Ascending aorta (tissue), 2 donors: ENCODE measurements around the gene XPR1. TPM values are rescaled to one million over a fixed set of nuclear protein-coding genes. Genes with fewer than 3 reads are reported as not detected.

ENCODE experiments used
- DNase-seq, 2 donors: peaks; one replicate each; pipeline ENCODE4 v3.0.0-alpha.2; 2019; ENCODE audit warnings: low spot score in 2 of 2
- H3K27ac ChIP-seq, 2 donors: fragments of 200-600 bp; sonication (generic); one replicate each; pipeline ENCODE4 v1.5.1; 2016 to 2017; ENCODE audit warnings: mild to moderate bottlenecking in 1 of 2
- H3K27me3 ChIP-seq: fragments of 200-600 bp; sonication (generic); one replicate; pipeline ENCODE4 v1.5.1; 2017
- H3K36me3 ChIP-seq, 2 donors: fragments of 200-600 bp; sonication (generic); one replicate each; pipeline ENCODE4 v1.5.1; 2016
- H3K4me1 ChIP-seq, 2 donors: fragments of 200-600 bp; sonication (generic); one replicate each; pipeline ENCODE4 v1.5.1; 2016 to 2017; ENCODE audit warnings: mild to moderate bottlenecking in 1 of 2
- H3K4me3 ChIP-seq, 2 donors: fragments of 200-600 bp; sonication (generic); one replicate each; pipeline ENCODE4 v1.5.1; 2016 to 2017; ENCODE audit warnings: mild to moderate bottlenecking in 1 of 2
- H3K9me3 ChIP-seq, 2 donors: fragments of 200-600 bp; sonication (generic); one replicate each; pipeline ENCODE4 v1.5.1; 2016
- intact Hi-C: fragments of 100-400 bp; cut with DNase I; formaldehyde crosslinking; loops from one replicate; pipeline ENCODE4 v1.15.1; 2023
- total RNA-seq: library from RNA; depleted of rRNA; stranded (reverse); fragments of >200 nt; gene quantifications from one replicate; pipeline ENCODE4 v1.1.0, GENCODE V29; 2016
- TF ChIP-seq, protein P1 (sequence below), 3 experiments: fragments of 200-600 bp in 2 of 3; fragments of 450-650 bp in 1 of 3; sonication (generic) in 2 of 3; IDR thresholded peaks; one replicate each; pipeline ENCODE4 v1.5.1; 2016 to 2019; ENCODE audit warnings: antibody characterized with exemption in 3 of 3, mild to moderate bottlenecking in 1 of 3, moderate library complexity in 1 of 3

Gene XPR1
- total RNA-seq, 1 donor from 2014 or later, result 41.6 TPM

DNA sequence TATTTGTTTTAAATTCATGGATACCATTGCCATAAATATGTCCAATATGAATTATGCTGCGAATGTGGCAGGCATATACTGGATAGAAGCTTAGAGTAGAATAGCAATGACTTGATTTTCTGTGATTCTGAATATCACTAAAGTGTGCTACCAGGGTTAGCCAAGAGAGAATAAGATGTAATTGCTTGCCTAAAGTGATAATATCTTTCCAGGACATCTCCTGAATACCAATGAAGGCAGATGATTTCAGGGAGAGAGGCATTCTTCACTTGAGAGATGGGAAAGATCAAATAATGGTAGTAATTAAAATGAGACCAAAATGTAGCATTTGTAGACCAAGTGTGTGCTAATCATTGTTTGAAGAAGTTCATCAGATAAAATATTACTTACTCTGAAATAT lies 227.5 kb downstream of the XPR1 start:
- Histone ChIP-seq H3K36me3 (peaks cover 3 to 7% of the 10 kb centered on the region in 2 donors), H3K4me1 (peaks cover 0 to 3% of the 10 kb centered on the region in 2 donors), H3K4me3 (no peak overlapping the region), H3K9me3 (no peaks in the 10 kb centered on the region), H3K27me3 (no peaks in the 10 kb centered on the region), H3K27ac (no peak overlapping the region)
- TF ChIP-seq, protein P1, sequence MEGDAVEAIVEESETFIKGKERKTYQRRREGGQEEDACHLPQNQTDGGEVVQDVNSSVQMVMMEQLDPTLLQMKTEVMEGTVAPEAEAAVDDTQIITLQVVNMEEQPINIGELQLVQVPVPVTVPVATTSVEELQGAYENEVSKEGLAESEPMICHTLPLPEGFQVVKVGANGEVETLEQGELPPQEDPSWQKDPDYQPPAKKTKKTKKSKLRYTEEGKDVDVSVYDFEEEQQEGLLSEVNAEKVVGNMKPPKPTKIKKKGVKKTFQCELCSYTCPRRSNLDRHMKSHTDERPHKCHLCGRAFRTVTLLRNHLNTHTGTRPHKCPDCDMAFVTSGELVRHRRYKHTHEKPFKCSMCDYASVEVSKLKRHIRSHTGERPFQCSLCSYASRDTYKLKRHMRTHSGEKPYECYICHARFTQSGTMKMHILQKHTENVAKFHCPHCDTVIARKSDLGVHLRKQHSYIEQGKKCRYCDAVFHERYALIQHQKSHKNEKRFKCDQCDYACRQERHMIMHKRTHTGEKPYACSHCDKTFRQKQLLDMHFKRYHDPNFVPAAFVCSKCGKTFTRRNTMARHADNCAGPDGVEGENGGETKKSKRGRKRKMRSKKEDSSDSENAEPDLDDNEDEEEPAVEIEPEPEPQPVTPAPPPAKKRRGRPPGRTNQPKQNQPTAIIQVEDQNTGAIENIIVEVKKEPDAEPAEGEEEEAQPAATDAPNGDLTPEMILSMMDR (IDR thresholded peaks at IDR 0.05), result no peak
- intact Hi-C loops, result no loop called here
- DNase-seq, result no peak

DNA sequence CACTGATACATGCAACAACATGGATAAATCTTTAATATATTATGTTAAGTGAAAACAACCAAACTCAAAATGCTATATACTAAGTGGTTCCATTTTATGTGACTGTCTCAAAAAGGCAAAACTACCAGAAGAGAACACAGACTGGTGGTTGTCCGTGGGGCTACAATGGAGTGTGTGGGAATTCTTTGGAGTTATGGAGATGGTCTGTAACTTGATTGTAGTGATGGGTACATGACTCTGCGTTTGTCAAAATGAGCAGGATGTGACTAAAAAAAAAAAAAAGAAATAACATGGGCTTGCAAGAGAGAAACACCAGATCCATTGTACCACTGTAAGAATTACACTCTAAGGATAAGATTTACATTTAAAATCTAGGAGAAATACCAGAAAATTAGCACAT lies 228.7 kb downstream of the XPR1 start:
- peaks cover 0 to 3% of the 10 kb centered on the region in 2 donors for H3K4me1 ChIP-seq
- H3K27ac ChIP-seq, result no peak overlapping the region
- TF ChIP-seq, protein P1 (IDR thresholded peaks at IDR 0.05), result no peak
- intact Hi-C loops, result loop anchor here (5.0 kb wide), 3 partner anchors 228 to 343 kb away; partner anchors contain the start of gene XPR1
- peaks cover 5 to 7% of the 10 kb centered on the region in 2 donors for H3K36me3 ChIP-seq
- no peaks in the 10 kb centered on the region for H3K27me3 ChIP-seq
- H3K4me3 ChIP-seq, result no peak overlapping the region
- DNase-seq, result no peak
- H3K9me3 ChIP-seq, result no peaks in the 10 kb centered on the region

DNA sequence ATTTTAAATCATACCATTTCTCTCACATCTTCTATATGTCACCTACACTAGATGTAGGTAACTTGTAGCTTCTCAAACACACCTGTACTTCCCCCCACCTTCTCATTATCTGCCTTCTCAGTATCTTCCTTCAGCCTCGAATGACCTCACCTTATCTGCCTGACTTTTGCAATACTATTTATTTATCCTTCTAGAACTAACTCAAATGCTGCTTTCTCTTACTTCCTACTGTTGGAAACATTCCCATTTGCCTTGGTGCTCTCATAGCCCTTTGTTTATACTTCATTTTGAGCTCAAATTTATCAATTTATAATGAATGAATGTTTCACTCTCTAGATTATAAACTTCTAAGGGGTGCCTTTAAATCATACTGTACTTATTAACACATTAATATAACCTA lies 230.5 kb downstream of the XPR1 start:
- TF ChIP-seq, protein P1 (IDR thresholded peaks at IDR 0.05), result no peak
- peaks cover 0 to 3% of the 10 kb centered on the region in 2 donors for H3K4me1 ChIP-seq
- no peaks in the 10 kb centered on the region for H3K9me3 ChIP-seq
- H3K27ac ChIP-seq, result no peak overlapping the region
- H3K27me3 ChIP-seq, result no peaks in the 10 kb centered on the region
- intact Hi-C loops, result loop anchor here (5.0 kb wide), 3 partner anchors 230 to 345 kb away; partner anchors contain the start of gene XPR1
- H3K4me3 ChIP-seq, result no peak overlapping the region
- peaks cover 5 to 7% of the 10 kb centered on the region in 2 donors for H3K36me3 ChIP-seq
- DNase-seq, result no peak

DNA sequence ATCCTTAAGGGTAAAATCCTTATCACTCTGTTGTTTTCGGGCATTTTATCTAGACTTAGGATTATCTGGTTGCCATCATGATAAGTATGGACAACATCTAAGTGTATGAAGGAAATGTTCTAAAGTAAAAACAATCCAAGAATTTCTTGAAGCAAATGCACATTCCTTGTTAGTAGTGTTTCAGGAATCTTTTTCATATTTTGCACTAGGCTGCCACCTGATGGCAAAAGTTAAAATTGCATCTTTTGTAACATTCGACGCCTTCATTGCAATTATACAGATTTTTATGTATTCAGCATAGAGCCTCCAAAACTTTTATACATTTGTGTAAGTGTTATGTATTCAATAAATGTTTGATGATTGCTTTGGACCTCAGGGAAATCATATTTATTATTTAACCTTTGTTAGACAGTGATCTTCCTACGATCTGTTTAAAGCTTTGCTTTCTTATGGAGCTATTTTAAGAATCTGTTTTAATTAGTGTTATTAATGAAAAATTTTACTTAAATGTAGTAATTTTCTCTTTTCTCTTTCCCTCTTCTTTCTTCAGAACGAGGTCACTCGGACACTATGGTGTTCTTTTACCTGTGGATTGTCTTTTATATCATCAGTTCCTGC lies 231.4 kb downstream of the XPR1 start:
- H3K27ac ChIP-seq, result no peak overlapping the region
- TF ChIP-seq, protein P1 (IDR thresholded peaks at IDR 0.05), result peak; percentile 56 to 78 (median 63)
- intact Hi-C loops, result loop anchor here (5.0 kb wide), 3 partner anchors 231 to 346 kb away; partner anchors contain the start of gene XPR1
- H3K36me3 ChIP-seq, result peaks cover 5 to 7% of the 10 kb centered on the region in 2 donors
- peak in 1 of 2 donors; percentile 66 for DNase-seq
- peaks cover 0 to 3% of the 10 kb centered on the region in 2 donors for H3K4me1 ChIP-seq
- no peak overlapping the region for H3K4me3 ChIP-seq
- no peaks in the 10 kb centered on the region for H3K27me3 ChIP-seq
- H3K9me3 ChIP-seq, result no peaks in the 10 kb centered on the region

DNA sequence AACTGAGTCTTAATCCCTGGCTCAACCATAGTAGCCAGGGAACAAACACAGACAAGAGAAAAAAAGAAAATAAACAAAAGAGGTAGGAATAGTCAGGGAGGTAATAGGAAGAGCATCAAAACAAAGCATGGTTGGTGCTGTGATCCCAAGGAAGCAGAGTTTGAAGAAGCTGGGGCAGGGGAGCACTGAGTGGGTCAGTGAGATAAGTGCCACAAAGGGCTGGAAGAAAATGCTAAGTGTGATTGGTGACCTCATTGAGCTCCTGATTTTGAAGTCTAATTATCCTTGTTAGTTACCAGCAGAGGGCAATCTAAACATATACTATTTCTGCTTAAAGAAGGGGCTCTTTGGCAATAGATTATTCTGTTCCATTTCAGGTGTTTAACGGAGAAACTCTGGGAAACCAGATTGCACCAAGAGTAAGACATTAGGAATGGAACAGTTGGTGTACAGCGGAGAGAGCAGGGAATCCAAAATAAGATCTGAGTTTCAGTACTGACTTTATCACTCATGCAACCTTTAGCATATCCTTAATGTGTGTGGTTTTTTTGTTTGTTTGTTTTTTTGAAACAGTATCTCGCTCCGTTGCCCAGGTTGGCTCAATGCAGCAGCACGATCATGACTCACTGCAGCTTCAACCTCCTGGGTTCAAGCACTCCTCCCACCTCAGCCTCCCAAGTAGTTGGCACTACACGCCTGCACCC lies 250.1 kb downstream of the XPR1 start:
- no peak overlapping the region for H3K27ac ChIP-seq
- peaks cover 4 to 6% of the 10 kb centered on the region in 2 donors for H3K36me3 ChIP-seq
- no peak for DNase-seq
- no peaks in the 10 kb centered on the region for H3K9me3 ChIP-seq
- no peaks in the 10 kb centered on the region for H3K27me3 ChIP-seq
- intact Hi-C loops, result loop anchor here (1.0 kb wide), 1 partner anchor 284 kb away; no protein-coding TSS in a partner anchor
- H3K4me3 ChIP-seq, result no peak overlapping the region
- TF ChIP-seq, protein P1 (IDR thresholded peaks at IDR 0.05), result peak; percentile 12 to 44 (median 27)
- H3K4me1 ChIP-seq, result no peaks in the 10 kb centered on the region
